ENCODE measurements around the gene CMC2. TPM values are rescaled to one million over a fixed set of nuclear protein-coding genes. Genes with fewer than 3 reads are reported as not detected.

Gene CMC2
- total and polyA plus RNA-seq, 2 of the 8 experiments (the other 6 are each of a cell fraction or from before 2014, with no cell fraction given), result 66.6 to 116 TPM

DNA sequence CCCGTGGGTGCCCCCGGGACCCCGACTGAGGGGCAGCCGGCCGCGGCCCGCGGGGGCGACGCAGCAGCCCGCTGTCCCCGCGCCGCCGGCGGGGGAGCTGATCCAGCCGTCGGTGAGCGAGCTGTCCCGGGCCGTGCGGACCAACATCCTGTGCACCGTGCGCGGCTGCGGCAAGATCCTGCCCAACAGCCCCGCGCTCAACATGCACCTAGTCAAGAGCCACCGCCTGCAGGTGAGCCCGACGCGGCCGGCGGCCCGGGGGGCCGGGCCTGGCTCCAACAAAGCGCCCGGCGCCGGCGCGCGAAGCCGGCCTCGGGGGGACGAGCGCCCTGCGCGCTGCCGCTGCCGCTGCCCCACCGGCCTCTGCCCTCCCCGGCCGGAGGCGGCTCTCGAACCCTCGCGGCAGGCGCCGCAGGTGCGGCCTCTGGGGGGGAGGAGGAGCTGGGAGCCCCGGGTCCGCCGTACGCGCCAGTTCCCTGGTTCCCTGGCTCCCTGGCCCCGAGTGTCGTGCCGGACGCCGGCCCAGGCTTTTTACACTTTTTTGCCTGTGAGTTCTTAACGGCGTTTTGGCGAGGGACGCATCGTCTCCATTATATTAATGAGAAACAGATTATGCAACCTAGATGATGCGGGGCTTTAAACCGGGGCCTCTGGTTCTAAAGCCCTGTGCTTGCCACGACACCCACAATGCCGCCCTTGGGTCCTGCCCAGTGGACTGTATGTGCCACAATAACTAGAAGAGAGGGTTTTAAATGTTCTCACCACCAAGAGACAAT lies 29.5 kb upstream of the CMC2 start (continued):
- TF ChIP-seq, protein P1, sequence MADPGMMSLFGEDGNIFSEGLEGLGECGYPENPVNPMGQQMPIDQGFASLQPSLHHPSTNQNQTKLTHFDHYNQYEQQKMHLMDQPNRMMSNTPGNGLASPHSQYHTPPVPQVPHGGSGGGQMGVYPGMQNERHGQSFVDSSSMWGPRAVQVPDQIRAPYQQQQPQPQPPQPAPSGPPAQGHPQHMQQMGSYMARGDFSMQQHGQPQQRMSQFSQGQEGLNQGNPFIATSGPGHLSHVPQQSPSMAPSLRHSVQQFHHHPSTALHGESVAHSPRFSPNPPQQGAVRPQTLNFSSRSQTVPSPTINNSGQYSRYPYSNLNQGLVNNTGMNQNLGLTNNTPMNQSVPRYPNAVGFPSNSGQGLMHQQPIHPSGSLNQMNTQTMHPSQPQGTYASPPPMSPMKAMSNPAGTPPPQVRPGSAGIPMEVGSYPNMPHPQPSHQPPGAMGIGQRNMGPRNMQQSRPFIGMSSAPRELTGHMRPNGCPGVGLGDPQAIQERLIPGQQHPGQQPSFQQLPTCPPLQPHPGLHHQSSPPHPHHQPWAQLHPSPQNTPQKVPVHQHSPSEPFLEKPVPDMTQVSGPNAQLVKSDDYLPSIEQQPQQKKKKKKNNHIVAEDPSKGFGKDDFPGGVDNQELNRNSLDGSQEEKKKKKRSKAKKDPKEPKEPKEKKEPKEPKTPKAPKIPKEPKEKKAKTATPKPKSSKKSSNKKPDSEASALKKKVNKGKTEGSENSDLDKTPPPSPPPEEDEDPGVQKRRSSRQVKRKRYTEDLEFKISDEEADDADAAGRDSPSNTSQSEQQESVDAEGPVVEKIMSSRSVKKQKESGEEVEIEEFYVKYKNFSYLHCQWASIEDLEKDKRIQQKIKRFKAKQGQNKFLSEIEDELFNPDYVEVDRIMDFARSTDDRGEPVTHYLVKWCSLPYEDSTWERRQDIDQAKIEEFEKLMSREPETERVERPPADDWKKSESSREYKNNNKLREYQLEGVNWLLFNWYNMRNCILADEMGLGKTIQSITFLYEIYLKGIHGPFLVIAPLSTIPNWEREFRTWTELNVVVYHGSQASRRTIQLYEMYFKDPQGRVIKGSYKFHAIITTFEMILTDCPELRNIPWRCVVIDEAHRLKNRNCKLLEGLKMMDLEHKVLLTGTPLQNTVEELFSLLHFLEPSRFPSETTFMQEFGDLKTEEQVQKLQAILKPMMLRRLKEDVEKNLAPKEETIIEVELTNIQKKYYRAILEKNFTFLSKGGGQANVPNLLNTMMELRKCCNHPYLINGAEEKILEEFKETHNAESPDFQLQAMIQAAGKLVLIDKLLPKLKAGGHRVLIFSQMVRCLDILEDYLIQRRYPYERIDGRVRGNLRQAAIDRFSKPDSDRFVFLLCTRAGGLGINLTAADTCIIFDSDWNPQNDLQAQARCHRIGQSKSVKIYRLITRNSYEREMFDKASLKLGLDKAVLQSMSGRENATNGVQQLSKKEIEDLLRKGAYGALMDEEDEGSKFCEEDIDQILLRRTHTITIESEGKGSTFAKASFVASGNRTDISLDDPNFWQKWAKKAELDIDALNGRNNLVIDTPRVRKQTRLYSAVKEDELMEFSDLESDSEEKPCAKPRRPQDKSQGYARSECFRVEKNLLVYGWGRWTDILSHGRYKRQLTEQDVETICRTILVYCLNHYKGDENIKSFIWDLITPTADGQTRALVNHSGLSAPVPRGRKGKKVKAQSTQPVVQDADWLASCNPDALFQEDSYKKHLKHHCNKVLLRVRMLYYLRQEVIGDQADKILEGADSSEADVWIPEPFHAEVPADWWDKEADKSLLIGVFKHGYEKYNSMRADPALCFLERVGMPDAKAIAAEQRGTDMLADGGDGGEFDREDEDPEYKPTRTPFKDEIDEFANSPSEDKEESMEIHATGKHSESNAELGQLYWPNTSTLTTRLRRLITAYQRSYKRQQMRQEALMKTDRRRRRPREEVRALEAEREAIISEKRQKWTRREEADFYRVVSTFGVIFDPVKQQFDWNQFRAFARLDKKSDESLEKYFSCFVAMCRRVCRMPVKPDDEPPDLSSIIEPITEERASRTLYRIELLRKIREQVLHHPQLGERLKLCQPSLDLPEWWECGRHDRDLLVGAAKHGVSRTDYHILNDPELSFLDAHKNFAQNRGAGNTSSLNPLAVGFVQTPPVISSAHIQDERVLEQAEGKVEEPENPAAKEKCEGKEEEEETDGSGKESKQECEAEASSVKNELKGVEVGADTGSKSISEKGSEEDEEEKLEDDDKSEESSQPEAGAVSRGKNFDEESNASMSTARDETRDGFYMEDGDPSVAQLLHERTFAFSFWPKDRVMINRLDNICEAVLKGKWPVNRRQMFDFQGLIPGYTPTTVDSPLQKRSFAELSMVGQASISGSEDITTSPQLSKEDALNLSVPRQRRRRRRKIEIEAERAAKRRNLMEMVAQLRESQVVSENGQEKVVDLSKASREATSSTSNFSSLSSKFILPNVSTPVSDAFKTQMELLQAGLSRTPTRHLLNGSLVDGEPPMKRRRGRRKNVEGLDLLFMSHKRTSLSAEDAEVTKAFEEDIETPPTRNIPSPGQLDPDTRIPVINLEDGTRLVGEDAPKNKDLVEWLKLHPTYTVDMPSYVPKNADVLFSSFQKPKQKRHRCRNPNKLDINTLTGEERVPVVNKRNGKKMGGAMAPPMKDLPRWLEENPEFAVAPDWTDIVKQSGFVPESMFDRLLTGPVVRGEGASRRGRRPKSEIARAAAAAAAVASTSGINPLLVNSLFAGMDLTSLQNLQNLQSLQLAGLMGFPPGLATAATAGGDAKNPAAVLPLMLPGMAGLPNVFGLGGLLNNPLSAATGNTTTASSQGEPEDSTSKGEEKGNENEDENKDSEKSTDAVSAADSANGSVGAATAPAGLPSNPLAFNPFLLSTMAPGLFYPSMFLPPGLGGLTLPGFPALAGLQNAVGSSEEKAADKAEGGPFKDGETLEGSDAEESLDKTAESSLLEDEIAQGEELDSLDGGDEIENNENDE (IDR thresholded peaks at IDR 0.05; ENCODE audit: insufficient replicate concordance, low read length), result no peak
- TF ChIP-seq CHD2 (IDR thresholded peaks at IDR 0.05; ENCODE audit: low read length) (no peak), SAP30 (IDR thresholded peaks at IDR 0.05; ENCODE audit: insufficient read depth, insufficient replicate concordance, low read length) (no peak), EZH2 (IDR thresholded peaks at IDR 0.05; ENCODE audit: low read depth, low read length, severe bottlenecking) (no peak), POLR2AphosphoS5 (IDR thresholded peaks at IDR 0.05; ENCODE audit: low read depth, low read length) (no peak), SRF (IDR thresholded peaks at IDR 0.05; ENCODE audit: low read depth, low read length) (no peak), RFX5 (IDR thresholded peaks at IDR 0.05; ENCODE audit: borderline replicate concordance, low read depth, low read length) (no peak), CEBPB (IDR thresholded peaks at IDR 0.05; ENCODE audit: low read depth, low read length) (no peak), JUND (IDR thresholded peaks at IDR 0.05; ENCODE audit: low read length) (no peak), RXRA (IDR thresholded peaks at IDR 0.05; ENCODE audit: insufficient read depth, low read depth, low read length) (no peak)
